Mesendoderm (in vitro differentiated cells): ENCODE results near the gene HMCN2.

Experiments
- DNase-seq: peaks from one replicate; pipeline ENCODE4 v3.0.0; 2013
- H2AK5ac ChIP-seq: 2 replicates; pipeline ENCODE4 v1.6.1; 2013; ENCODE audit warnings: low read length, inconsistent platforms
- H2BK120ac ChIP-seq: 2 replicates; pipeline ENCODE4 v1.6.1; 2013; ENCODE audit warnings: low read depth, mild to moderate bottlenecking, low read length, moderate library complexity, mixed read lengths
- H2BK15ac ChIP-seq: replicated peaks from 2 replicates; pipeline ENCODE4 v1.6.1; 2013; ENCODE audit warnings: low read depth, mild to moderate bottlenecking, moderate library complexity
- H2BK5ac ChIP-seq: 2 replicates; pipeline ENCODE4 v1.6.1; 2013; ENCODE audit warnings: low read length, inconsistent platforms
- H3K18ac ChIP-seq: 2 replicates; pipeline ENCODE4 v1.6.1; 2013; ENCODE audit warnings: mild to moderate bottlenecking, low read length, mixed read lengths
- H3K23ac ChIP-seq: one replicate; pipeline ENCODE4 v1.6.1; 2013; ENCODE audit warnings: low read length
- H3K27ac ChIP-seq: 2 replicates; pipeline ENCODE4 v1.5.1; 2013; ENCODE audit warnings: low read depth, mild to moderate bottlenecking, inconsistent platforms, low read length, moderate library complexity
- H3K27me3 ChIP-seq: 2 replicates; pipeline ENCODE4 v1.6.1; 2013; ENCODE audit warnings: low read length, control low read depth, mild to moderate bottlenecking, inconsistent platforms; ENCODE audit not compliant: insufficient read depth, poor library complexity
- H3K36me3 ChIP-seq: 2 replicates; pipeline ENCODE4 v1.6.1; 2013; ENCODE audit warnings: low read length, inconsistent platforms; ENCODE audit not compliant: control insufficient read depth, insufficient read depth
- H3K4ac ChIP-seq: one replicate; pipeline ENCODE4 v1.6.1; 2013; ENCODE audit warnings: low read depth, mild to moderate bottlenecking, low read length, moderate library complexity
- H3K4me1 ChIP-seq: 2 replicates; pipeline ENCODE4 v1.6.1; 2013; ENCODE audit warnings: low read depth, low read length, inconsistent platforms; ENCODE audit not compliant: control insufficient read depth
- H3K4me2 ChIP-seq: 2 replicates; pipeline ENCODE4 v1.6.1; 2013; ENCODE audit warnings: low read length
- H3K4me3 ChIP-seq: 2 replicates; pipeline ENCODE4 v1.5.1; 2013; ENCODE audit warnings: mild to moderate bottlenecking, low read length
- H3K56ac ChIP-seq: one replicate; pipeline ENCODE4 v1.6.1; 2013; ENCODE audit warnings: low read length
- H3K79me1 ChIP-seq: 2 replicates; pipeline ENCODE4 v1.6.1; 2013; ENCODE audit warnings: low read length, inconsistent platforms
- H3K79me2 ChIP-seq: 2 replicates; pipeline ENCODE4 v1.6.1; 2013; ENCODE audit warnings: mild to moderate bottlenecking, low read length; ENCODE audit not compliant: control insufficient read depth, insufficient read depth
- H3K9ac ChIP-seq: 2 replicates; pipeline ENCODE4 v1.6.1; 2013; ENCODE audit warnings: low read length, inconsistent platforms
- H4K5ac ChIP-seq: one replicate; pipeline ENCODE4 v1.6.1; 2013; ENCODE audit warnings: low read length
- H4K8ac ChIP-seq: one replicate; pipeline ENCODE4 v1.6.1; 2013; ENCODE audit warnings: low read depth, mild to moderate bottlenecking, control low read depth, low read length, moderate library complexity
- WGBS: extraction: QIAGEN DNeasy Blood & Tissue Kit; methylation state at CpG from one replicate; pipeline ENCODE4 v1.1.7; 2013; ENCODE audit warnings: low lambda C conversion rate, missing lambda C conversion rate; ENCODE audit not compliant: insufficient coverage; ENCODE audit errors: extremely low coverage; 5-methylcytosine and 5-hydroxymethylcytosine counted together

The HMCN2 gene

GRCh38 chr9:130356877-130357584 lies 91.5 kb downstream of the HMCN2 start:
- H4K5ac ChIP-seq: no peak overlapping the region
- no peak overlapping the region for H4K8ac ChIP-seq
- WGBS: 100% methylated on average over 1 of the region's 1 CpG
- H3K4ac ChIP-seq: no peak overlapping the region
- H3K9ac ChIP-seq: no peak overlapping the region
- H2AK5ac ChIP-seq: no peak overlapping the region
- no peak overlapping the region for H2BK15ac ChIP-seq
- H3K4me3 ChIP-seq: no peak overlapping the region
- no peak overlapping the region for H3K56ac ChIP-seq
- no peak overlapping the region for H2BK5ac ChIP-seq
- no peak overlapping the region for H2BK120ac ChIP-seq
- H3K18ac ChIP-seq: no peak overlapping the region
- no peaks in the 10 kb centered on the region for H3K4me1 ChIP-seq
- no peaks in the 10 kb centered on the region for H3K79me1 ChIP-seq
- no peaks in the 10 kb centered on the region for H3K36me3 ChIP-seq
- no peak overlapping the region for H3K23ac ChIP-seq
- DNase-seq: no peak
- H3K79me2 ChIP-seq: no peaks in the 10 kb centered on the region
- no peak overlapping the region for H3K4me2 ChIP-seq
- H3K27ac ChIP-seq: no peak overlapping the region
- no peaks in the 10 kb centered on the region for H3K27me3 ChIP-seq

- H4K8ac ChIP-seq: no peak overlapping the region
- H3K79me1 ChIP-seq: no peaks in the 10 kb centered on the region
- no CpG with 5 or more reads among the region's 7 CpGs for WGBS
Measured at GRCh38 chr9:130358928-130359327, 93.4 kb downstream of the HMCN2 start.

GRCh38 chr9:130359819-130360218 lies 94.3 kb downstream of the HMCN2 start:
- H3K18ac ChIP-seq: no peak overlapping the region
- no peaks in the 10 kb centered on the region for H3K79me2 ChIP-seq
- no peaks in the 10 kb centered on the region for H3K79me1 ChIP-seq
- no CpG with 5 or more reads among the region's 9 CpGs for WGBS
- no peak overlapping the region for H4K5ac ChIP-seq
- H2BK15ac ChIP-seq: no peak overlapping the region
- no peak overlapping the region for H4K8ac ChIP-seq
- H3K56ac ChIP-seq: no peak overlapping the region
- DNase-seq: peak; percentile 42
- H3K4me1 ChIP-seq: no peaks in the 10 kb centered on the region
- H3K9ac ChIP-seq: no peak overlapping the region
- no peak overlapping the region for H3K4me2 ChIP-seq
- no peaks in the 10 kb centered on the region for H3K27me3 ChIP-seq
- no peak overlapping the region for H3K4ac ChIP-seq
- no peak overlapping the region for H3K23ac ChIP-seq
- H3K27ac ChIP-seq: no peak overlapping the region
- H3K36me3 ChIP-seq: no peaks in the 10 kb centered on the region
- H2BK5ac ChIP-seq: no peak overlapping the region
- no peak overlapping the region for H2BK120ac ChIP-seq
- H2AK5ac ChIP-seq: no peak overlapping the region
- no peak overlapping the region for H3K4me3 ChIP-seq

More at GRCh38 chr9:130358928-130359327, 93.4 kb downstream of the HMCN2 start:
- Histone ChIP-seq H3K4me3 (no peak overlapping the region), H2BK5ac (no peak overlapping the region), H2BK15ac (no peak overlapping the region), H2AK5ac (no peak overlapping the region), H3K4ac (no peak overlapping the region), H3K9ac (no peak overlapping the region), H3K27ac (no peak overlapping the region), H3K18ac (no peak overlapping the region), H3K4me2 (no peak overlapping the region), H3K36me3 (no peaks in the 10 kb centered on the region), H3K27me3 (no peaks in the 10 kb centered on the region), H3K4me1 (no peaks in the 10 kb centered on the region), H3K56ac (no peak overlapping the region), H4K5ac (no peak overlapping the region), H3K23ac (no peak overlapping the region), H2BK120ac (no peak overlapping the region), H3K79me2 (no peaks in the 10 kb centered on the region)
- DNase-seq: no peak

- H3K79me1 ChIP-seq: no peaks in the 10 kb centered on the region
Measured at GRCh38 chr9:130360672-130361071, 95.1 kb downstream of the HMCN2 start.

GRCh38 chr9:130361873-130362362 lies 96.4 kb downstream of the HMCN2 start:
- no CpG with 5 or more reads among the region's 9 CpGs for WGBS
- Histone ChIP-seq H2BK120ac (no peak overlapping the region), H3K27me3 (no peaks in the 10 kb centered on the region), H3K4ac (no peak overlapping the region), H3K9ac (no peak overlapping the region), H3K36me3 (no peaks in the 10 kb centered on the region), H3K79me1 (no peaks in the 10 kb centered on the region), H3K18ac (no peak overlapping the region), H3K27ac (no peak overlapping the region), H3K79me2 (no peaks in the 10 kb centered on the region), H4K8ac (no peak overlapping the region), H3K23ac (no peak overlapping the region), H3K56ac (no peak overlapping the region), H4K5ac (no peak overlapping the region), H3K4me2 (no peak overlapping the region), H2BK15ac (no peak overlapping the region), H2AK5ac (no peak overlapping the region), H2BK5ac (no peak overlapping the region), H3K4me3 (no peak overlapping the region), H3K4me1 (no peaks in the 10 kb centered on the region)
- DNase-seq: no peak

More at GRCh38 chr9:130360672-130361071, 95.1 kb downstream of the HMCN2 start:
- H3K27me3 ChIP-seq: no peaks in the 10 kb centered on the region
- no peak overlapping the region for H4K5ac ChIP-seq
- H3K4ac ChIP-seq: no peak overlapping the region
- H2BK120ac ChIP-seq: no peak overlapping the region
- no peaks in the 10 kb centered on the region for H3K4me1 ChIP-seq
- WGBS: no CpG with 5 or more reads among the region's 1 CpG
- H3K27ac ChIP-seq: no peak overlapping the region
- no peak overlapping the region for H2BK15ac ChIP-seq
- no peak overlapping the region for H2AK5ac ChIP-seq
- H3K4me2 ChIP-seq: no peak overlapping the region
- no peaks in the 10 kb centered on the region for H3K79me2 ChIP-seq
- no peaks in the 10 kb centered on the region for H3K36me3 ChIP-seq
- H3K18ac ChIP-seq: no peak overlapping the region
- no peak for DNase-seq
- H3K56ac ChIP-seq: no peak overlapping the region
- H3K23ac ChIP-seq: no peak overlapping the region
- no peak overlapping the region for H3K4me3 ChIP-seq
- no peak overlapping the region for H2BK5ac ChIP-seq
- H4K8ac ChIP-seq: no peak overlapping the region
- H3K9ac ChIP-seq: no peak overlapping the region

GRCh38 chr9:130362691-130363090 lies 97.1 kb downstream of the HMCN2 start:
- no peak overlapping the region for H3K9ac ChIP-seq
- H3K4me1 ChIP-seq: no peaks in the 10 kb centered on the region
- no peak overlapping the region for H3K18ac ChIP-seq
- H3K79me1 ChIP-seq: no peaks in the 10 kb centered on the region
- H3K23ac ChIP-seq: no peak overlapping the region
- no peak overlapping the region for H3K4ac ChIP-seq
- no peak for DNase-seq
- H2AK5ac ChIP-seq: no peak overlapping the region
- no peak overlapping the region for H2BK120ac ChIP-seq
- no peak overlapping the region for H3K4me3 ChIP-seq
- no peak overlapping the region for H4K8ac ChIP-seq
- WGBS: no CpG with 5 or more reads among the region's 13 CpGs
- no peaks in the 10 kb centered on the region for H3K27me3 ChIP-seq
- no peak overlapping the region for H3K27ac ChIP-seq
- H2BK5ac ChIP-seq: no peak overlapping the region
- H3K4me2 ChIP-seq: no peak overlapping the region
- no peak overlapping the region for H2BK15ac ChIP-seq
- H4K5ac ChIP-seq: no peak overlapping the region
- H3K56ac ChIP-seq: no peak overlapping the region
- no peaks in the 10 kb centered on the region for H3K79me2 ChIP-seq
- H3K36me3 ChIP-seq: no peaks in the 10 kb centered on the region
